HepG2 (cell line): Measurements from ENCODE around the gene KMT2A. TPM values are rescaled to one million over a fixed set of nuclear protein-coding genes. Genes with fewer than 3 reads are reported as not detected.

ENCODE experiments used
- KDM2A ChIP-seq: sonication (generic); formaldehyde crosslinking; IDR thresholded peaks from 2 replicates; pipeline ENCODE4 v1.4.0; 2020; ENCODE audit warnings: low read depth, missing genetic modification reagents, borderline replicate concordance
- MYC ChIP-seq: sonication (generic); formaldehyde crosslinking; IDR thresholded peaks from 2 replicates; pipeline ENCODE4 v1.9.0; 2021; ENCODE audit warnings: missing genetic modification reagents, borderline replicate concordance
- RFX1 ChIP-seq: fragments of 450-650 bp; IDR thresholded peaks from 2 replicates; pipeline ENCODE4 v1.6.1; 2017
- XBP1 ChIP-seq: sonication (generic); formaldehyde crosslinking; IDR thresholded peaks from 2 replicates; pipeline ENCODE4 v1.5.0; 2020; ENCODE audit warnings: missing genetic modification reagents
- ZBTB37 ChIP-seq: sonication (generic); formaldehyde crosslinking; IDR thresholded peaks from 2 replicates; pipeline ENCODE4 v1.4.0; 2020; ENCODE audit warnings: mild to moderate bottlenecking, missing genetic modification reagents
- ZBTB40 ChIP-seq, 2 experiments: fragments of 450-650 bp in 1 of 2; sonication (generic) in 1 of 2; formaldehyde crosslinking in 1 of 2; IDR thresholded peaks; 2 replicates each; pipeline versions ENCODE4 v1.6.1 to v1.8.0; 2016 to 2022; ENCODE audit warnings: antibody characterized with exemption in 1 of 2, mild to moderate bottlenecking in 1 of 2, missing genetic modification reagents in 1 of 2
- ZNF280D ChIP-seq: sonication (generic); formaldehyde crosslinking; IDR thresholded peaks from 2 replicates; pipeline ENCODE4 v1.5.1; 2020; ENCODE audit warnings: mild to moderate bottlenecking, missing genetic modification reagents
- ZNF597 ChIP-seq: sonication (generic); formaldehyde crosslinking; IDR thresholded peaks from 2 replicates; pipeline ENCODE4 v1.5.0; 2020; ENCODE audit warnings: missing genetic modification reagents
- polyA plus RNA-seq, 8 experiments: library from polyadenylated mRNA; depleted of rRNA in 3 of 8; stranded (reverse) in 7 of 8; unstranded in 1 of 8; fragments of >200 nt; fragmentation: Illumina TruSeq in 4 of 8; extraction: Trizol in 4 of 8; gene quantifications; 2 replicates each; pipeline versions ENCODE4 v1.2.1 to v1.2.3, GENCODE V29; 2011 to 2016; ENCODE audit warnings: low read depth in 4 of 8, missing spikeins in 1 of 8, mixed read lengths in 1 of 8; ENCODE audit not compliant: insufficient read depth in 1 of 8
- total RNA-seq, 5 experiments: library from RNA; depleted of rRNA; stranded (reverse); fragments of >200 nt; fragmentation: Illumina TruSeq; extraction: Trizol; gene quantifications; 2 replicates each; pipeline ENCODE4 v1.2.3, GENCODE V29; 2016; ENCODE audit warnings: low read depth in 1 of 5
- TF ChIP-seq, protein P1 (sequence below): sonication (generic); formaldehyde crosslinking; IDR thresholded peaks from 2 replicates; pipeline ENCODE4 v1.8.0; 2022; ENCODE audit warnings: mild to moderate bottlenecking, missing genetic modification reagents, borderline replicate concordance
- TF ChIP-seq, protein P2 (sequence below): sonication (generic); formaldehyde crosslinking; IDR thresholded peaks from 2 replicates; pipeline ENCODE4 v1.5.0; 2020; ENCODE audit warnings: missing genetic modification reagents

KMT2A gene
- total and polyA plus RNA-seq, 2 of the 13 experiments (the other 11 are each of a cell fraction or from before 2014, with no cell fraction given): 12.4 to 20.0 TPM

DNA sequence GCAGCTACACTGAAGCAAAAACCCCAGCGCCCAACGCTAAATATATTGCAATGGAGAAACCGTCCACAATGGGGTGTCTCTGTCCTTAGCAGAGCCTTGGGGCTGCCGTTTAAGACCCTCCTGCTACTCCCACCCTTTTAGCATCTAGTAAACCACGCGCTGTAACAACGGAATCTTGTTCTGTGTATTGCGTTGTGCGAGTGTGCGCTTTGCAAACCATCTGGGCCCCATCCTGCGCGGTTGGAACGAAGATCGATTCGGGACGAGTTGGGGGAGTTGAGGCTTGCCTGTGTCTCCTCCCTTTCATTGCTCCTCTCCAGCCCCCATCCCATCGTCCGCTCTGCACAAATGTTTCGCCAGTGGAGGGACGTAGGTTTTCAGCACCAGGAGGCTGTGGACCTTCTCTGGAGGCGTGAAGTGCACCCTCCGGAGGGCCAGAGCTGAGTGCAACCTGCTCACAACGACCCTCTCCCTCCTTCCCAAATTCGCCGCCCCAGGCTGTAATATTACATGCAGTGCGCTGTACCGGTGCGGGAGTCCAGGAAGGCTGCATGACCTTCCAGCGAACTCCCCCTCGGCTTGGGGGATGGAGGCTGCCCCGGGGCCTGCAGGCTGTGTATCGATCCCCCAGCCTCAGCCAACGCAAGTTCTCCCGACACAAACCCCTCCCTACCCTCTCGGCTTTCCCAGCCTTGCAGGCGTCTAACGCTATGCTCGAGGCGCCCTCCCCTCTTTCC lies 1.6 kb upstream of the KMT2A start (continued):
- TF ChIP-seq ZNF280D (CRISPR knock-in tag) (peak; percentile 24; the same call in 1 of the 2 replicates), ZBTB40 (IDR thresholded peaks at IDR 0.05) (no peak), ZBTB40 (CRISPR knock-in tag; IDR thresholded peaks at IDR 0.05) (peak; percentile 82), RFX1 (no peak), MYC (peak; percentile 28; the same call in 1 of the 2 replicates), ZNF597 (CRISPR knock-in tag) (no peak), ZBTB37 (no peak), KDM2A (peak; percentile 39; the same call in 1 of the 2 replicates), XBP1 (CRISPR knock-in tag) (no peak)
- TF ChIP-seq, protein P1, sequence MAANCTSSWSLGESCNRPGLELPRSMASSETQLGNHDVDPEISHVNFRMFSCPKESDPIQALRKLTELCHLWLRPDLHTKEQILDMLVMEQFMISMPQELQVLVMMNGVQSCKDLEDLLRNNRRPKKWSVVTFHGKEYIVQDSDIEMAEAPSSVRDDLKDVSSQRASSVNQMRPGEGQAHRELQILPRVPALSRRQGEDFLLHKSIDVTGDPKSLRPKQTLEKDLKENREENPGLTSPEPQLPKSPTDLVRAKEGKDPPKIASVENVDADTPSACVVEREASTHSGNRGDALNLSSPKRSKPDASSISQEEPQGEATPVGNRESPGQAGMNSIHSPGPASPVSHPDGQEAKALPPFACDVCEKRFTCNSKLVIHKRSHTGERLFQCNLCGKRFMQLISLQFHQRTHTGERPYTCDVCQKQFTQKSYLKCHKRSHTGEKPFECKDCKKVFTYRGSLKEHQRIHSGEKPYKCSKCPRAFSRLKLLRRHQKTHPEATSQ: no peak
- TF ChIP-seq, protein P2, sequence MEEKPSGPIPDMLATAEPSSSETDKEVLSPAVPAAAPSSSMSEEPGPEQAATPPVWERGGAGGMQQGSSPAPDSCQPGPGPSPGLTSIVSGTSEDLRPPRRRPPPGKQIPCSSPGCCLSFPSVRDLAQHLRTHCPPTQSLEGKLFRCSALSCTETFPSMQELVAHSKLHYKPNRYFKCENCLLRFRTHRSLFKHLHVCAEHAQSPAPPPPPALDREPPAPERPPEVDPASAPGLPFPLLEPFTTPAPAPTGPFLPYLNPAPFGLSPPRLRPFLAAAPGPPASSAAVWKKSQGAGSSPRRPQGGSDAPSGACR (CRISPR knock-in tag): 0 out of 2 replicates have a peak, but pooled peaks have one; percentile 81
